Measurements from ENCODE around the gene TAC4. TPM values are rescaled to one million over a fixed set of nuclear protein-coding genes. Genes with fewer than 3 reads are reported as not detected.

TAC4 gene
- total RNA-seq, 1 donor from 2014 or later: not detected

DNA sequence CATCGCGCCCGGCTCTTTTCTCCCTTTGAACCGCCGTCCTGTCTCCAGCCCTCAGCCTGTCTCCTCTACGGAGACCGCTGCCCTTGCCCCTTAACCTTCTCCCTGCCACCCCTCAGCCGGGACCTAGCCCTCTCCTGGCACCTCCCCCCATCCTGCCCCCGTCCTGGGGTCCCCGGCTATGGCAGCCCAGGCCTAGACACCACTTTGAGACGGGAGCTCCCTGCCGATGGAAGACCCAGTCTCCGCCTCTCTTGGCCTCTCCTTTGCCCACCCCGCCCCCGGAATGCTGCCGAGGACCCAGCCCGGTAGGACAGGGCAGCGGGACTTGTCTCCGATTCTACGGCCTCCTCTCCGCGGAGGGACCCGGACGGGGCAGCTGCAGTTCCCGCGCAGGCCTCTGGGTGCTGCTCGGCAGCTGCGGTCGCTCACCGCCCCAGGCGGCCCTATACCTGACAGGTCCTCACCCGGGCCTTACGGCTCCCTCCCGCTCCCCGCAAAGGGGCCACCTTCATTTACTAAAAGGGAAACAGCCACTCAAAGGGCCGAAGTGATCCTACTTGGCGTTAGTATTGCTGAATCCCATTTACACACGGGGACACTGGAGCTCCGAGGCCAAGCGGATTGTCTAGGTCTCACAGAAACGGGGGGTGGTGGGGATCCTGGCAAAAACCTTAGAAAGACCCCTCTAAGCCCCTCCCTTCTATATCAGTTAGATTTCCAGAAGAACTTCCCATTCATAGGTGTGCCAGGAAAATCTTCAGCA is 32.6 kb upstream of the TAC4 start:
- TF ChIP-seq, protein P1, sequence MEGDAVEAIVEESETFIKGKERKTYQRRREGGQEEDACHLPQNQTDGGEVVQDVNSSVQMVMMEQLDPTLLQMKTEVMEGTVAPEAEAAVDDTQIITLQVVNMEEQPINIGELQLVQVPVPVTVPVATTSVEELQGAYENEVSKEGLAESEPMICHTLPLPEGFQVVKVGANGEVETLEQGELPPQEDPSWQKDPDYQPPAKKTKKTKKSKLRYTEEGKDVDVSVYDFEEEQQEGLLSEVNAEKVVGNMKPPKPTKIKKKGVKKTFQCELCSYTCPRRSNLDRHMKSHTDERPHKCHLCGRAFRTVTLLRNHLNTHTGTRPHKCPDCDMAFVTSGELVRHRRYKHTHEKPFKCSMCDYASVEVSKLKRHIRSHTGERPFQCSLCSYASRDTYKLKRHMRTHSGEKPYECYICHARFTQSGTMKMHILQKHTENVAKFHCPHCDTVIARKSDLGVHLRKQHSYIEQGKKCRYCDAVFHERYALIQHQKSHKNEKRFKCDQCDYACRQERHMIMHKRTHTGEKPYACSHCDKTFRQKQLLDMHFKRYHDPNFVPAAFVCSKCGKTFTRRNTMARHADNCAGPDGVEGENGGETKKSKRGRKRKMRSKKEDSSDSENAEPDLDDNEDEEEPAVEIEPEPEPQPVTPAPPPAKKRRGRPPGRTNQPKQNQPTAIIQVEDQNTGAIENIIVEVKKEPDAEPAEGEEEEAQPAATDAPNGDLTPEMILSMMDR (IDR thresholded peaks at IDR 0.05; ENCODE audit: partially characterized antibody, unreplicated experiment): peak; percentile 99
- no peaks in the 10 kb centered on the region for H3K36me3 Mint-ChIP-seq (ENCODE audit: unreplicated experiment)
- peaks cover 10% of the 10 kb centered on the region for H3K27me3 Mint-ChIP-seq (ENCODE audit: unreplicated experiment)
- peak; percentile 92 for DNase-seq
- no peak overlapping the region for H3K27ac Mint-ChIP-seq (ENCODE audit: unreplicated experiment)
- peaks cover 2% of the 10 kb centered on the region for H3K9me3 Mint-ChIP-seq (ENCODE audit: unreplicated experiment)
- peak overlapping the region; percentile 30 for H3K4me3 Mint-ChIP-seq (ENCODE audit: unreplicated experiment)
- H3K4me1 Mint-ChIP-seq (ENCODE audit: low read depth, unreplicated experiment): peaks cover 7% of the 10 kb centered on the region

DNA sequence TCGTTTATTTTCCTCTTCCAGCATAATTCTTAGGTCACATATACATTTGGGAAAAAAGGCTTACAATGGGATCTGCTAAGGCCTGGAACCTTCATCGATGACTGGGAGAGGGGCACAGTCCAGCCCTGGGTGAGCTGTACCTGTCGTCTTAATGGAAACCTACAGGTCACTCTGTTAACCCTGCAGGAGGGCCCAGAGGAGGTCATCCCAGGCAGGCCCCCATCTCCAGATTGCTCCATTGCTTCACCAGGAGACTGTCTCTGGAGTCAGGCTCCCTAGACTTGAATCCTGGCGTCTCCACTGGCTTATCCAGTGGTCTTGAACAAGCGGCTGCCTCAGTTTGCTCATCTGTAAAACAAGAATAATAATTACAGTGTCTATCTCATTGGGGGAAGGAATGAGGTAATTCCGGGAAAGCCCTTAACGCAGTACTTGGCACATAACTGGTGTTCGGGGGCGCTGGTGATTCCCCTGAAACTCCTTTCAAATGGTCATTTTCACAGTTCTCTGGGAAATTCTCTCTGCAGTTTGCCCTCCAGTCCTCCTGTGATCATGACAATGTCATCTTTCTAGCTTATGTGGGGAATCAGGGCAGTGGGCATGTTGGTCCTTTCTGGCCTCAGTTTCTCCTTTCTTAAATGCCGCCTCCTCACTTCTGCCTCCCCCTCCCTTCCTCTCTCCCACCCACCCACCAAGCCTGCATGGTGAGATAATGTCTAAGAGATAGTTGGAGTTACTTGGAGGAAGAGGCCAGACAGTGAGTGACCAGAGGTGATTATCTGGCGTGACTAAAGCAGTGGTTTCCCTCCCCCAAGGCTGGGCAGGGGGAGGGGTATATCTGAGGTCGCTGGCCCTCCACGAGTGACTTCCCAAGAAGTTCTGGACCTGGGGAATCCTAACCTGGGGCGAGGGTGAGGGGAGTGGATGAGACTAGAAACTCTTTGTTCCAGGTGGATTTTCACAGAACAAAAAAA is 31.3 kb upstream of the TAC4 start:
- Mint-ChIP-seq H3K4me3 (ENCODE audit: unreplicated experiment) (no peak overlapping the region), H3K27ac (ENCODE audit: unreplicated experiment) (no peak overlapping the region), H3K4me1 (ENCODE audit: low read depth, unreplicated experiment) (peaks cover 7% of the 10 kb centered on the region), H3K36me3 (ENCODE audit: unreplicated experiment) (no peaks in the 10 kb centered on the region), H3K27me3 (ENCODE audit: unreplicated experiment) (peaks cover 11% of the 10 kb centered on the region), H3K9me3 (ENCODE audit: unreplicated experiment) (peaks cover 2% of the 10 kb centered on the region)
- no peak for DNase-seq
- TF ChIP-seq, protein P1 (IDR thresholded peaks at IDR 0.05; ENCODE audit: partially characterized antibody, unreplicated experiment): no peak

GRCh38 chr17:49875685-49876084 is 27.8 kb upstream of the TAC4 start:
- H3K27me3 Mint-ChIP-seq (ENCODE audit: unreplicated experiment): peaks cover 9% of the 10 kb centered on the region
- peaks cover 2% of the 10 kb centered on the region for H3K9me3 Mint-ChIP-seq (ENCODE audit: unreplicated experiment)
- no peak overlapping the region for H3K4me3 Mint-ChIP-seq (ENCODE audit: unreplicated experiment)
- no peaks in the 10 kb centered on the region for H3K36me3 Mint-ChIP-seq (ENCODE audit: unreplicated experiment)
- no peaks in the 10 kb centered on the region for H3K4me1 Mint-ChIP-seq (ENCODE audit: low read depth, unreplicated experiment)
- no peak for DNase-seq
- H3K27ac Mint-ChIP-seq (ENCODE audit: unreplicated experiment): no peak overlapping the region
- TF ChIP-seq, protein P1 (IDR thresholded peaks at IDR 0.05; ENCODE audit: partially characterized antibody, unreplicated experiment): no peak

DNA sequence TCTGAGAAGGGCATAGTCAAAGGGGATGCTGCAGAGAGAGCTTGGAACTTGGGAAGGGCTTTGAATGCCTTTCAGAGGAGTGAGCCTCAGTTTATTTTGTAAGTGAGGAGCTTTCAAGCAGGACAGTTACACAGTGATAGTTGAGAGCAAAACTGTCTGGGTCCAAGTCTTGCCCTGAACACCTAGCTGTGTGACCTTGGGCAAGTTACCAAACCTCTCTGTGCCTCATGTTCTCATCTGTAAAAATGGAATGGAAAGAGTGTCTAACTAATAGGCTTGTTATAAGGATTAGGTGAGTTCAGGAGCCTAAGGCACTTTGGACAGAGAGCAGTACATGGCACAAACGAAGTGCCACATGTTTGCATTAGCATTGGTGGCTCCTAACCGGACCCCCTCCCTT is 27.0 kb upstream of the TAC4 start:
- Mint-ChIP-seq H3K36me3 (ENCODE audit: unreplicated experiment) (no peaks in the 10 kb centered on the region), H3K4me1 (ENCODE audit: low read depth, unreplicated experiment) (no peaks in the 10 kb centered on the region)

More for the DNA sequence above, 27.0 kb upstream of the TAC4 start:
- TF ChIP-seq, protein P1 (IDR thresholded peaks at IDR 0.05; ENCODE audit: partially characterized antibody, unreplicated experiment): no peak
- H3K27ac Mint-ChIP-seq (ENCODE audit: unreplicated experiment): no peak overlapping the region
- peaks cover 9% of the 10 kb centered on the region for H3K27me3 Mint-ChIP-seq (ENCODE audit: unreplicated experiment)
- H3K9me3 Mint-ChIP-seq (ENCODE audit: unreplicated experiment): peaks cover 2% of the 10 kb centered on the region
- no peak for DNase-seq
- no peak overlapping the region for H3K4me3 Mint-ChIP-seq (ENCODE audit: unreplicated experiment)

All from glutamatergic neuron (in vitro differentiated cells).